ENCODE measurements around the gene PPP1R12C.
"Not testable (repeated sequence)": the region's sequence is repeated elsewhere in the genome, so short reads cannot be mapped to it uniquely, and the experiment has no call there.

PPP1R12C gene

GRCh38 chr19:55114566-55115145 lies 2.8 kb downstream of the PPP1R12C start:
- Histone ChIP-seq H3K9ac (ENCODE audit: low read length) (peak overlapping the region; percentile 33), H3K4me1 (ENCODE audit: control insufficient read depth, insufficient read depth, low read length) (peaks cover 45% of the 10 kb centered on the region), H3K9me3 (ENCODE audit: control insufficient read depth, low read length) (no peaks in the 10 kb centered on the region), H3K4me3 (ENCODE audit: low read length) (no peak overlapping the region), H3K27me3 (ENCODE audit: control insufficient read depth, insufficient read depth, low read length) (no peaks in the 10 kb centered on the region), H3K36me3 (ENCODE audit: control insufficient read depth, insufficient read depth, low read length) (no peaks in the 10 kb centered on the region)

- H3K9ac ChIP-seq (ENCODE audit: low read length), result peak overlapping the region; percentile 33
- no peak overlapping the region for H3K4me3 ChIP-seq (ENCODE audit: low read length)
- H3K27me3 ChIP-seq (ENCODE audit: control insufficient read depth, insufficient read depth, low read length), result no peaks in the 10 kb centered on the region
- H3K4me1 ChIP-seq (ENCODE audit: control insufficient read depth, insufficient read depth, low read length), result peaks cover 43% of the 10 kb centered on the region
- H3K9me3 ChIP-seq (ENCODE audit: control insufficient read depth, low read length), result no peaks in the 10 kb centered on the region
- H3K36me3 ChIP-seq (ENCODE audit: control insufficient read depth, insufficient read depth, low read length), result no peaks in the 10 kb centered on the region
These were observed 3.8 kb downstream of the PPP1R12C start for GRCh38 chr19:55113570-55114039.

- no peak overlapping the region for H3K4me3 ChIP-seq (ENCODE audit: low read length)
- no peaks in the 10 kb centered on the region for H3K36me3 ChIP-seq (ENCODE audit: control insufficient read depth, insufficient read depth, low read length)
- H3K4me1 ChIP-seq (ENCODE audit: control insufficient read depth, insufficient read depth, low read length), result peaks cover 37% of the 10 kb centered on the region
- no peaks in the 10 kb centered on the region for H3K9me3 ChIP-seq (ENCODE audit: control insufficient read depth, low read length)
- no peaks in the 10 kb centered on the region for H3K27me3 ChIP-seq (ENCODE audit: control insufficient read depth, insufficient read depth, low read length)
- H3K9ac ChIP-seq (ENCODE audit: low read length), result peak overlapping the region; percentile 33
These were observed 4.5 kb downstream of the PPP1R12C start for GRCh38 chr19:55112777-55113569.

- peak overlapping the region; percentile 33 for H3K9ac ChIP-seq (ENCODE audit: low read length)
- H3K4me1 ChIP-seq (ENCODE audit: control insufficient read depth, insufficient read depth, low read length), result peaks cover 37% of the 10 kb centered on the region
- no peaks in the 10 kb centered on the region for H3K36me3 ChIP-seq (ENCODE audit: control insufficient read depth, insufficient read depth, low read length)
- no peak overlapping the region for H3K4me3 ChIP-seq (ENCODE audit: low read length)
- no peaks in the 10 kb centered on the region for H3K27me3 ChIP-seq (ENCODE audit: control insufficient read depth, insufficient read depth, low read length)
- no peaks in the 10 kb centered on the region for H3K9me3 ChIP-seq (ENCODE audit: control insufficient read depth, low read length)
These were observed 5.1 kb downstream of the PPP1R12C start for GRCh38 chr19:55112246-55112776.

GRCh38 chr19:55111238-55111831 lies 6.1 kb downstream of the PPP1R12C start:
- no peaks in the 10 kb centered on the region for H3K27me3 ChIP-seq (ENCODE audit: control insufficient read depth, insufficient read depth, low read length)
- peaks cover 36% of the 10 kb centered on the region for H3K4me1 ChIP-seq (ENCODE audit: control insufficient read depth, insufficient read depth, low read length)
- no peak overlapping the region for H3K9ac ChIP-seq (ENCODE audit: low read length)
- no peak overlapping the region for H3K4me3 ChIP-seq (ENCODE audit: low read length)
- H3K36me3 ChIP-seq (ENCODE audit: control insufficient read depth, insufficient read depth, low read length), result no peaks in the 10 kb centered on the region
- H3K9me3 ChIP-seq (ENCODE audit: control insufficient read depth, low read length), result no peaks in the 10 kb centered on the region

GRCh38 chr19:55109527-55110291 lies 7.7 kb downstream of the PPP1R12C start:
- Histone ChIP-seq H3K9me3 (ENCODE audit: control insufficient read depth, low read length) (no peaks in the 10 kb centered on the region), H3K4me3 (ENCODE audit: low read length) (no peak overlapping the region), H3K4me1 (ENCODE audit: control insufficient read depth, insufficient read depth, low read length) (peaks cover 22% of the 10 kb centered on the region), H3K9ac (ENCODE audit: low read length) (no peak overlapping the region), H3K27me3 (ENCODE audit: control insufficient read depth, insufficient read depth, low read length) (no peaks in the 10 kb centered on the region), H3K36me3 (ENCODE audit: control insufficient read depth, insufficient read depth, low read length) (no peaks in the 10 kb centered on the region)

GRCh38 chr19:55107252-55107651 lies 10.2 kb downstream of the PPP1R12C start:
- H3K9ac ChIP-seq (ENCODE audit: low read length); H3K4me1 ChIP-seq (ENCODE audit: control insufficient read depth, insufficient read depth, low read length); H3K36me3 ChIP-seq (ENCODE audit: control insufficient read depth, insufficient read depth, low read length); H3K27me3 ChIP-seq (ENCODE audit: control insufficient read depth, insufficient read depth, low read length); H3K4me3 ChIP-seq (ENCODE audit: low read length); H3K9me3 ChIP-seq (ENCODE audit: control insufficient read depth, low read length): not testable (repeated sequence)

GRCh38 chr19:55106591-55106990 lies 10.8 kb downstream of the PPP1R12C start:
- H3K36me3 ChIP-seq (ENCODE audit: control insufficient read depth, insufficient read depth, low read length), result no peaks in the 10 kb centered on the region
- no peak overlapping the region for H3K4me3 ChIP-seq (ENCODE audit: low read length)
- no peaks in the 10 kb centered on the region for H3K4me1 ChIP-seq (ENCODE audit: control insufficient read depth, insufficient read depth, low read length)
- H3K27me3 ChIP-seq (ENCODE audit: control insufficient read depth, insufficient read depth, low read length), result no peaks in the 10 kb centered on the region
- H3K9me3 ChIP-seq (ENCODE audit: control insufficient read depth, low read length), result no peaks in the 10 kb centered on the region
- H3K9ac ChIP-seq (ENCODE audit: low read length), result no peak overlapping the region

GRCh38 chr19:55105237-55105636 lies 12.2 kb downstream of the PPP1R12C start:
- Histone ChIP-seq H3K4me3 (ENCODE audit: low read length) (no peak overlapping the region), H3K9me3 (ENCODE audit: control insufficient read depth, low read length) (no peaks in the 10 kb centered on the region), H3K4me1 (ENCODE audit: control insufficient read depth, insufficient read depth, low read length) (no peaks in the 10 kb centered on the region), H3K9ac (ENCODE audit: low read length) (no peak overlapping the region), H3K36me3 (ENCODE audit: control insufficient read depth, insufficient read depth, low read length) (no peaks in the 10 kb centered on the region), H3K27me3 (ENCODE audit: control insufficient read depth, insufficient read depth, low read length) (no peaks in the 10 kb centered on the region)

- H3K9me3 ChIP-seq (ENCODE audit: control insufficient read depth, low read length), result no peaks in the 10 kb centered on the region
- H3K4me1 ChIP-seq (ENCODE audit: control insufficient read depth, insufficient read depth, low read length), result no peaks in the 10 kb centered on the region
- no peak overlapping the region for H3K4me3 ChIP-seq (ENCODE audit: low read length)
- H3K36me3 ChIP-seq (ENCODE audit: control insufficient read depth, insufficient read depth, low read length), result peaks cover 12% of the 10 kb centered on the region
- no peaks in the 10 kb centered on the region for H3K27me3 ChIP-seq (ENCODE audit: control insufficient read depth, insufficient read depth, low read length)
- no peak overlapping the region for H3K9ac ChIP-seq (ENCODE audit: low read length)
These were observed 14.2 kb downstream of the PPP1R12C start for GRCh38 chr19:55103190-55103589.

GRCh38 chr19:55101261-55101660 lies 16.2 kb downstream of the PPP1R12C start:
- peaks cover 12% of the 10 kb centered on the region for H3K36me3 ChIP-seq (ENCODE audit: control insufficient read depth, insufficient read depth, low read length)
- H3K4me3 ChIP-seq (ENCODE audit: low read length), result no peak overlapping the region
- H3K9me3 ChIP-seq (ENCODE audit: control insufficient read depth, low read length), result no peaks in the 10 kb centered on the region
- no peak overlapping the region for H3K9ac ChIP-seq (ENCODE audit: low read length)
- H3K4me1 ChIP-seq (ENCODE audit: control insufficient read depth, insufficient read depth, low read length), result no peaks in the 10 kb centered on the region
- no peaks in the 10 kb centered on the region for H3K27me3 ChIP-seq (ENCODE audit: control insufficient read depth, insufficient read depth, low read length)

Data from mucosa of stomach (tissue), 1 donor.